ENCODE results near the gene CDC42BPA. TPM values are rescaled to one million over a fixed set of nuclear protein-coding genes. Genes with fewer than 3 reads are reported as not detected.

Gene CDC42BPA
- total and polyA plus RNA-seq, 2 of the 8 experiments (the other 6 are each of a cell fraction or from before 2014, with no cell fraction given) = 7.1 to 28.5 TPM

DNA sequence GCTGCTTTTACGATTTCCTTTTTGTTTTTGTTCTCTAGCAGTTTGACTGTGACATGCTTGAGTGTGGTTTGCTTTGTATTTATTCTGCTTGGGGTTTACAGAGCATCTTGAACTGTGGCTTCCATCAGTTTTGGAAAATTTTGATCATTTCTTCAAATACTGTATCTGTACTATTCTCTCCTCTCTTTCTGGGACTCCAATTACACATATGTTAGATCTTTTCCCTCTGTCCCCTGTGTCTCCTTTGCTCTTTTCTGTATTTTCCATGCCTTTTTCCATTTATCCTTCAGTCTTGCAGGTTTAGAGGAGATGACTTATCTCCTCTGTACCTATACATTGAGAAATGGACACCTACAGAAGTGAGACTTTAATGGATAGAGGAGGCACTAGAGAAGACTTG is 346.5 kb downstream of the CDC42BPA start (continued):
- TF ChIP-seq POU5F1 (IDR thresholded peaks at IDR 0.05; ENCODE audit: low read depth, low read length) (no peak), TAF7 (optimal IDR thresholded peaks at IDR 0.05; ENCODE audit: borderline replicate concordance, low read depth, low read length) (no peak)

All from H1 (cell line).